RWPE1 (cell line): ENCODE data around the gene TRIM41.
"Not testable (repeated sequence)": the region's sequence is repeated elsewhere in the genome, so short reads cannot be mapped to it uniquely, and the experiment has no call there.

Source experiments
- CTCF ChIA-PET: fragments of 350-600 bp; sonication (Branson Sonifier 250); formaldehyde crosslinking; extraction: SDS; loops from one replicate; lab custom pipeline; 2021; lab: Yijun Ruan, JAX
- POLR2A ChIA-PET: fragments of 400-600 bp; formaldehyde crosslinking; extraction: SDS; loops from one replicate; lab custom pipeline; 2020; ENCODE audit warnings: antibody characterized with exemption; ENCODE audit not compliant: low non-redundant PET; lab: Yijun Ruan, JAX
- DNase-seq: peaks from one replicate; pipeline ENCODE4 v3.0.0; 2012; ENCODE audit warnings: low spot score
- H3K27ac ChIP-seq: fragments of 450-650 bp; 2 replicates; pipeline ENCODE4 v1.5.1; 2017
- CTCF ChIP-seq: fragments of 450-650 bp; conservative IDR thresholded peaks from 2 replicates; pipeline ENCODE4 v1.5.1; 2017; ENCODE audit warnings: low read depth, mild to moderate bottlenecking

Gene TRIM41

GRCh38 chr5:181223058-181223728 lies at the start of gene TRIM41:
TRIM41 (plus strand) TSS chr5:181223281; CDS start chr5:181224000, 719 bp downstream.
- H3K27ac ChIP-seq: peak within 1 kb of the TSS; percentile 98
- no peak for TF ChIP-seq CTCF
- ChIA-PET POLR2A (interaction anchor here (0.6 to 2.8 kb wide), 7 partner anchors 10 to 36 kb away, joined by 3 to 16 read pairs (median 3); partner anchors contain the start of gene RACK1), CTCF (no interaction called here)
- DNase-seq: peak; percentile 93

GRCh38 chr5:181173420-181174342 lies 49.4 kb upstream of the TRIM41 start:
- ChIA-PET CTCF (interaction anchor here (0.6 to 3.1 kb wide), 25 partner anchors 11 to 567 kb away, joined by 3 to 26 read pairs (median 4); no protein-coding TSS in a partner anchor), POLR2A (interaction anchor here (0.6 kb wide), 1 partner anchor 11 kb away, joined by 3 read pairs; no protein-coding TSS in a partner anchor)
- no peak overlapping the region for H3K27ac ChIP-seq
- peak; percentile 61 for TF ChIP-seq CTCF
- DNase-seq: peak; percentile 72

GRCh38 chr5:181176254-181176952 lies 46.7 kb upstream of the TRIM41 start:
- CTCF ChIA-PET: interaction anchor here (0.7 to 1.2 kb wide), 2 partner anchors 9 to 18 kb away, joined by 3 to 4 read pairs; no protein-coding TSS in a partner anchor
- POLR2A ChIA-PET: interaction anchor here (0.7 kb wide), 1 partner anchor 14 kb away, joined by 4 read pairs; no protein-coding TSS in a partner anchor

GRCh38 chr5:181177559-181177958 lies 45.5 kb upstream of the TRIM41 start:
- DNase-seq, H3K27ac ChIP-seq, POLR2A ChIA-PET: not testable (repeated sequence)
- CTCF ChIA-PET: interaction anchor here (1.2 kb wide), 1 partner anchor 10 kb away, joined by 3 read pairs; no protein-coding TSS in a partner anchor

More at GRCh38 chr5:181176254-181176952, 46.7 kb upstream of the TRIM41 start:
- no peak for TF ChIP-seq CTCF
- no peak overlapping the region for H3K27ac ChIP-seq
- no peak for DNase-seq

- CTCF ChIA-PET: interaction anchor here (0.6 kb wide), 1 partner anchor 313 kb away, joined by 3 read pairs; no protein-coding TSS in a partner anchor
- POLR2A ChIA-PET: no interaction called here
- peak; percentile 93 for TF ChIP-seq CTCF
- DNase-seq: peak; percentile 77
- H3K27ac ChIP-seq: peak overlapping the region; percentile 20
Measured at GRCh38 chr5:181181650-181182565, 41.2 kb upstream of the TRIM41 start.

GRCh38 chr5:181182651-181183050 lies 40.4 kb upstream of the TRIM41 start:
- ChIA-PET POLR2A (no interaction called here), CTCF (no interaction called here)
- no peak for TF ChIP-seq CTCF
- no peak for DNase-seq
- H3K27ac ChIP-seq: peak overlapping the region; percentile 20
